K562 (cell line): ENCODE measurements around the gene ZDHHC5. TPM values are rescaled to one million over a fixed set of nuclear protein-coding genes. Genes with fewer than 3 reads are reported as not detected.
A peak's percentile ranks its signal among the peaks of the same experiment; 100 is the strongest.

ENCODE experiments used
- BMI1 ChIP-seq: fragments of 150-350 bp; IDR thresholded peaks from 2 replicates; pipeline ENCODE4 v1.6.1; 2014; ENCODE audit warnings: low read length
- CBX8 ChIP-seq: fragments of 200-600 bp; sonication (generic); IDR thresholded peaks from 2 replicates; pipeline ENCODE4 v1.6.1; 2012; ENCODE audit warnings: borderline replicate concordance, mixed run types, low read depth, mild to moderate bottlenecking, moderate library complexity, mixed read lengths, low read length, control low read depth, inconsistent platforms; ENCODE audit not compliant: poor library complexity, severe bottlenecking; ENCODE audit errors: extremely low read depth
- CGGBP1 ChIP-seq: fragments of 250-450 bp; sonication (Bioruptor Pico); IDR thresholded peaks from 2 replicates; pipeline ENCODE4 v1.9.0; 2021; ENCODE audit warnings: mild to moderate bottlenecking
- E2F1 ChIP-seq: sonication (generic); formaldehyde crosslinking; IDR thresholded peaks from 2 replicates; pipeline ENCODE4 v1.8.1; 2023; ENCODE audit warnings: mild to moderate bottlenecking, missing genetic modification reagents, moderate library complexity
- KAT7 ChIP-seq: sonication (generic); formaldehyde crosslinking; IDR thresholded peaks from 2 replicates; pipeline ENCODE4 v1.8.0; 2022; ENCODE audit warnings: missing genetic modification reagents, mild to moderate bottlenecking, borderline replicate concordance
- KDM4B ChIP-seq, 2 experiments: fragments of 450-650 bp in 1 of 2; sonication (generic) in 1 of 2; IDR thresholded peaks; 2 replicates each; pipeline ENCODE4 v1.6.1; 2016 to 2017; ENCODE audit warnings: borderline replicate concordance in 2 of 2, antibody characterized with exemption in 1 of 2, low read depth in 1 of 2, mild to moderate bottlenecking in 1 of 2
- MXI1 ChIP-seq: IDR thresholded peaks from 2 replicates; pipeline ENCODE4 v1.6.1; 2011; ENCODE audit warnings: low read depth, mild to moderate bottlenecking, improper control_type of control experiment, low read length
- NONO ChIP-seq, 2 experiments: fragments of 200-400 bp in 1 of 2; fragments of 450-650 bp in 1 of 2; formaldehyde crosslinking in 1 of 2; IDR thresholded peaks; 2 replicates each; pipeline ENCODE4 v1.6.1; 2017; ENCODE audit warnings: low read depth in 2 of 2, mild to moderate bottlenecking in 2 of 2, moderate library complexity in 2 of 2, low read length in 1 of 2
- PKNOX1 ChIP-seq: fragments of 450-650 bp; IDR thresholded peaks from 2 replicates; pipeline ENCODE4 v1.6.1; 2016
- POLR3A ChIP-seq: IDR thresholded peaks from 2 replicates; pipeline ENCODE4 v1.6.1; 2011; ENCODE audit warnings: borderline replicate concordance, mild to moderate bottlenecking, moderate library complexity; ENCODE audit not compliant: insufficient read length, insufficient read depth; ENCODE audit errors: extremely low read depth
- POLR3G ChIP-seq: IDR thresholded peaks from 2 replicates; pipeline ENCODE4 v1.6.1; 2011; ENCODE audit not compliant: insufficient read length, insufficient replicate concordance; ENCODE audit errors: extremely low read depth
- PTRF ChIP-seq: fragments of 450-650 bp; IDR thresholded peaks from 2 replicates; pipeline ENCODE4 v1.6.1; 2016; ENCODE audit warnings: mild to moderate bottlenecking, missing genetic modification characterization, missing compliant biosample characterization
- RAD21 ChIP-seq, 2 experiments: fragments of 250-450 bp in 1 of 2; fragments of 450-650 bp in 1 of 2; sonication (Bioruptor Pico) in 1 of 2; formaldehyde crosslinking in 1 of 2; IDR thresholded peaks in 1 of 2; conservative IDR thresholded peaks in 1 of 2; 2 replicates each; pipeline versions ENCODE4 v1.4.0 to v1.8.0; 2020 to 2022; ENCODE audit warnings: mild to moderate bottlenecking in 2 of 2, moderate library complexity in 1 of 2
- SNAPC5 ChIP-seq: fragments of 250-450 bp; sonication (Bioruptor Pico); IDR thresholded peaks from 2 replicates; pipeline ENCODE4 v1.8.0; 2021; ENCODE audit warnings: moderate library complexity, mild to moderate bottlenecking, inconsistent platforms
- STAT5A ChIP-seq: IDR thresholded peaks from 2 replicates; pipeline ENCODE4 v1.6.1; 2012; ENCODE audit warnings: low read length, inconsistent platforms, borderline replicate concordance
- SUPT5H ChIP-seq: fragments of 450-650 bp; IDR thresholded peaks from 2 replicates; pipeline ENCODE4 v1.6.1; 2016
- ZBTB34 ChIP-seq: fragments of 250-450 bp; sonication (Bioruptor Pico); IDR thresholded peaks from 2 replicates; pipeline ENCODE4 v1.8.0; 2021; ENCODE audit warnings: mild to moderate bottlenecking, moderate library complexity
- ZNF395 ChIP-seq: fragments of 200-800 bp; sonication (Bioruptor generic); IDR thresholded peaks from 2 replicates; pipeline ENCODE4 v1.6.1; 2017; ENCODE audit warnings: missing genetic modification characterization, missing compliant biosample characterization
- ZZZ3 ChIP-seq: fragments of 450-650 bp; IDR thresholded peaks from 2 replicates; pipeline ENCODE4 v1.6.1; 2016; ENCODE audit warnings: antibody characterized with exemption, mild to moderate bottlenecking, moderate library complexity
- polyA plus RNA-seq, 8 experiments: library from polyadenylated mRNA; depleted of rRNA in 4 of 8; stranded (reverse) in 5 of 8; unstranded in 3 of 8; fragments of >200 nt; fragmentation: Nextera tagmentation in 2 of 8; fragmentation: Illumina TruSeq in 1 of 8; extraction: Ambion mirVana in 2 of 8; extraction: Trizol in 1 of 8; gene quantifications; 2 replicates each; pipeline versions ENCODE4 v1.2.1 to v1.2.3, GENCODE V29; 2011 to 2014; ENCODE audit warnings: inconsistent platforms in 1 of 8, missing spikeins in 1 of 8
- total RNA-seq, 7 experiments: library from RNA; depleted of rRNA in 6 of 7; stranded (reverse); fragments of >200 nt in 6 of 7; fragmentation: Illumina TruSeq in 2 of 7; extraction: Trizol in 2 of 7; gene quantifications; 2 replicates each; pipeline versions ENCODE4 v1.2.1 to v1.2.3, GENCODE V29; 2011 to 2021; ENCODE audit warnings: low replicate concordance in 1 of 7

Gene ZDHHC5
- total and polyA plus RNA-seq, 9 of the 15 experiments (the other 6 are each of a cell fraction or from before 2014, with no cell fraction given), result 3.8 to 64.2 (median 35.9) TPM

- TF ChIP-seq E2F1 (CRISPR knock-in tag) (no peak), ZNF395 (CRISPR knock-in tag) (no peak), ZZZ3 (no peak), CBX8 (no peak), SUPT5H (peak; percentile 92), BMI1 (no peak), NONO (IDR thresholded peaks at IDR 0.05; ENCODE audit: low read depth in 2 of 2, low read length in 1 of 2) (0 out of 4 replicates have a peak, but pooled peaks of 1 of the 2 experiments have one; percentile 38), POLR3A (no peak), CGGBP1 (CRISPR knock-in tag) (no peak), PTRF (tag) (no peak), RAD21 (CRISPR knock-in tag; conservative IDR thresholded peaks at IDR 0.05 in 1 of 2, IDR thresholded peaks at IDR 0.05 in 1 of 2) (0 out of 4 replicates have a peak, but pooled peaks of 1 of the 2 experiments have one; percentile 11), KDM4B (IDR thresholded peaks at IDR 0.05; ENCODE audit: borderline replicate concordance in 2 of 2, low read depth in 1 of 2) (no peak), PKNOX1 (peak; percentile 99), KAT7 (peak; percentile 66; the same call in 1 of the 2 replicates), STAT5A (no peak), POLR3G (no peak), ZBTB34 (no peak), MXI1 (no peak), SNAPC5 (CRISPR knock-in tag) (no peak)
Observed at GRCh38 chr11:57712256-57713150, 44.6 kb downstream of the ZDHHC5 start, which contains the start of gene TMX2 (continued).
